Mesothelial cell of epicardium (in vitro differentiated cells): ENCODE data around the gene MYO1D. TPM values are rescaled to one million over a fixed set of nuclear protein-coding genes. Genes with fewer than 3 reads are reported as not detected.

Experiments
- DNase-seq, 2 experiments: peaks; one replicate each; pipeline ENCODE4 v3.0.0; 2021; ENCODE audit warnings: low spot score in 2 of 2; ENCODE audit not compliant: unreplicated experiment in 2 of 2
- H3K27ac Mint-ChIP-seq: 2 replicates; pipeline ENCODE4 v1.8.0; 2021; ENCODE audit warnings: mixed read lengths
- H3K27me3 Mint-ChIP-seq: 2 replicates; pipeline ENCODE4 v1.8.0; 2021; ENCODE audit warnings: low read depth, mixed read lengths
- H3K36me3 Mint-ChIP-seq: 2 replicates; pipeline ENCODE4 v1.8.0; 2021; ENCODE audit warnings: mixed read lengths
- H3K4me1 Mint-ChIP-seq: 2 replicates; pipeline ENCODE4 v1.8.0; 2021; ENCODE audit warnings: mixed read lengths
- H3K4me3 Mint-ChIP-seq: 2 replicates; pipeline ENCODE4 v1.8.0; 2021; ENCODE audit warnings: mild to moderate bottlenecking, moderate library complexity, mixed read lengths
- H3K9me3 Mint-ChIP-seq: 2 replicates; pipeline ENCODE4 v1.8.0; 2021; ENCODE audit warnings: mixed read lengths
- total RNA-seq: library from RNA; stranded (reverse); gene quantifications from 3 replicates; pipeline ENCODE4 v1.2.1, GENCODE V29; 2021
- TF ChIP-seq, protein P1 (sequence below): fragments of 200-600 bp; sonication (generic); IDR thresholded peaks from one replicate; pipeline ENCODE4 v1.5.0; 2021; ENCODE audit warnings: antibody characterized with exemption; ENCODE audit not compliant: unreplicated experiment

The MYO1D gene
- total RNA-seq, 1 donor from 2014 or later: 48.6 TPM

DNA sequence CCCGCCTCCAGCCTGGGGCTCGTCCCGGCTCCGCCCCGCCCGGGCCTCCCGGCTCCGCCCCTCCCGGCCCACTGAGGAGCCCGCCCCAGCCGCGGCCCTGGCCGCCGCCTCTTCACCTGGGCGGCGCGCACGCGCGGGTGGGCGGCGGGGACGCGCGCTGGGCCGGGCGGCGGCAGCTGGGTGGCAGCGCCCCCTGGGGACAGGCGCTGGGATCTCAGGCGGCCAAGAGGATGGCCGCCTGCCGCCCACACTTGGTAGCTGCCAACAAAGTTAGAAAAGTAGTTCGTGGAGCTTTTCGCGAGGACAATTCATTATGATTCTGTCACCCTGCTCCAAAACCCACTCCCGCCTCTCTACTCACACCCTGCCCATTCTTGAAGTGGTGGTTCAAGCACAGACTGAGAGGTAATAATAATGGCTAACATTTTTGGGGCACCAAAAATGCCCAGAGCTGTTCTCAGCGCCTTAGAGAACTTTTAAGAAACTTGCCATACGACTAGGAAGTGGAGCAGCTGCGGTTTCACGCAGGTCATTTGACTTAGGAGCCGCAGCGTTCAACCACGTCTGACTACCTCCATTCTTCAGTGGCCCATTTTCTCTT is 340 bp upstream of the MYO1D start:
- peaks cover 23% of the 10 kb centered on the region for H3K4me1 Mint-ChIP-seq
- H3K27ac Mint-ChIP-seq: peak overlapping the region; percentile 83
- peak overlapping the region; percentile 71 for H3K4me3 Mint-ChIP-seq
- TF ChIP-seq, protein P1, sequence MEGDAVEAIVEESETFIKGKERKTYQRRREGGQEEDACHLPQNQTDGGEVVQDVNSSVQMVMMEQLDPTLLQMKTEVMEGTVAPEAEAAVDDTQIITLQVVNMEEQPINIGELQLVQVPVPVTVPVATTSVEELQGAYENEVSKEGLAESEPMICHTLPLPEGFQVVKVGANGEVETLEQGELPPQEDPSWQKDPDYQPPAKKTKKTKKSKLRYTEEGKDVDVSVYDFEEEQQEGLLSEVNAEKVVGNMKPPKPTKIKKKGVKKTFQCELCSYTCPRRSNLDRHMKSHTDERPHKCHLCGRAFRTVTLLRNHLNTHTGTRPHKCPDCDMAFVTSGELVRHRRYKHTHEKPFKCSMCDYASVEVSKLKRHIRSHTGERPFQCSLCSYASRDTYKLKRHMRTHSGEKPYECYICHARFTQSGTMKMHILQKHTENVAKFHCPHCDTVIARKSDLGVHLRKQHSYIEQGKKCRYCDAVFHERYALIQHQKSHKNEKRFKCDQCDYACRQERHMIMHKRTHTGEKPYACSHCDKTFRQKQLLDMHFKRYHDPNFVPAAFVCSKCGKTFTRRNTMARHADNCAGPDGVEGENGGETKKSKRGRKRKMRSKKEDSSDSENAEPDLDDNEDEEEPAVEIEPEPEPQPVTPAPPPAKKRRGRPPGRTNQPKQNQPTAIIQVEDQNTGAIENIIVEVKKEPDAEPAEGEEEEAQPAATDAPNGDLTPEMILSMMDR: peak; percentile 85
- H3K9me3 Mint-ChIP-seq: no peaks in the 10 kb centered on the region
- H3K36me3 Mint-ChIP-seq: no peaks in the 10 kb centered on the region
- H3K27me3 Mint-ChIP-seq: no peaks in the 10 kb centered on the region
- peak; percentile 95 to 96 for DNase-seq

DNA sequence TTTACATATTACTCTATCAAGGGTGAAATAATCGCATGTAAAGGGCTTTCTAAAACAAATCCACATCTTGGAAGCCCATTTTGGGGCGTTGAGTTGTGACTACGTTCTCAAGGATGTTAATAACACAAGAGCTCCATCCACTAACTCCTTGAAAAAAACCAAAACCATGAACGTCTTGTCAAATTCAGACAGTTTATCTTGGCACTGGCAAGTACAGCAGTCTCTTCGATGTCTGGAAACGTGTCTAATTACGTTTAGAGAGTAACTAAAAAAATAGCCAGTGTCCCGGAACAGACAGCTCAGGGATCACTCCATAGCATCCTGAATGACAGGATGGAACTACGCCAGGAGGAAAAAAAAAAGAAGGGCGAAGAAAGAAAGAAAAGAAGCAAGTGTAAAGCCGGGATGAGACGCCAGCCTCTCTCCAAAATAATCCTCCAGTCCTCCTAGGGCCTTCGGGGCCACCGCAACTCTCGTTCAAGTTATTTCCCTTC is 954 bp downstream of the MYO1D start:
- Mint-ChIP-seq H3K9me3 (no peaks in the 10 kb centered on the region), H3K4me3 (peak overlapping the region; percentile 96), H3K36me3 (no peaks in the 10 kb centered on the region), H3K4me1 (peaks cover 23% of the 10 kb centered on the region), H3K27me3 (no peaks in the 10 kb centered on the region), H3K27ac (peak overlapping the region; percentile 99)
- TF ChIP-seq, protein P1: no peak
- no peak for DNase-seq

DNA sequence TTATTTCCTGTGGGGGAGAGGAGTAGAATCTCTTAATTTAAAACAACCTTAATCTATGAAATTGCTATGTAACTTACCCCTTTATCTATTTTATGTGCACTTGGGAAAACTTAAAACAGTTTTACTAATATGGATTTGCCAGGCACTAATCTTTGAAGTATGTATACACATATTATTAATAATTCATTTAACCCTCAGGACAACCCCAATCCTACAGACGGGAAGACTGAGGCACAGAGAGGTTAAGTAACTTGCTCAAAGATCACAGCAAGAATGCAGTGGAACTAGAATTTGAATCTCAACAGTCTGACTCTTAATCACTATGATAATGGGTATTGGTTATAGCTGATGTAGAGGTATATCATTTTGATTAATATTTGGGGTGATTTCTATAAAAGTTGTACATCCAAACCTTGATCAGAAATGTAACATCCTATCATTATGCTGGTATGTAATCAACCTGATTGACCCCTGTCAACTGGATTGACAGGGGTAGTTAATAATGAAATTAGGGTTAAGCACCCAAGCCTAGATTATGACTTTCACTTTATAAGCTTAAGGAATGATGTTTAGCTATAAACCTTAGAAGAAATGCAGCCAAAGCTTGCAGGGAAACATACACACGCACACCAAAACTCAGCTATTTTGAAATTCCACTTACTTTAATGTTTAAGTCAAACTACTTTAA is 1.6 kb downstream of the MYO1D start:
- DNase-seq: no peak
- H3K27me3 Mint-ChIP-seq: no peaks in the 10 kb centered on the region
- peaks cover 23% of the 10 kb centered on the region for H3K4me1 Mint-ChIP-seq
- H3K9me3 Mint-ChIP-seq: no peaks in the 10 kb centered on the region
- H3K36me3 Mint-ChIP-seq: no peaks in the 10 kb centered on the region
- H3K27ac Mint-ChIP-seq: peak overlapping the region; percentile 99
- H3K4me3 Mint-ChIP-seq: peak overlapping the region; percentile 96
- TF ChIP-seq, protein P1: no peak

DNA sequence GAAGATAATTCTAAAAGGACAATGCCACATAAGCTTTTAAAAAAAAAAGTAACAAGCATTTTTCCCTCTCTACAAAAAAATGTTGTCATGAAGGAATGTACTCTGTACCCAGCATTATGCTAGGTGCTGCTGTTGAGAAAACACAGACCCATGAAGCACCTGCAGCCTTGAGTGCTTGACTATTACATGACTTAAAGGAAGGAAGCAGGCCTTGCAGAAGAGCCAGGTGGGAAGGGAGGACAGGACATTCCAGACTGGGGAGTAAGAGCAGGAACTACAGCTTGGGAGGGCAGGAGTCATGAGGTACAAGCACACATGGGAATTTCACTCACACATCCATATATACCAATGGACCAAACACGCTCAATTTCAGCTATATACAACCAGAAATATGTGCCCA is 3.8 kb downstream of the MYO1D start:
- TF ChIP-seq, protein P1: no peak
- no peaks in the 10 kb centered on the region for H3K27me3 Mint-ChIP-seq
- no peak overlapping the region for H3K27ac Mint-ChIP-seq
- H3K4me1 Mint-ChIP-seq: peaks cover 23% of the 10 kb centered on the region
- H3K36me3 Mint-ChIP-seq: no peaks in the 10 kb centered on the region
- no peak for DNase-seq
- no peaks in the 10 kb centered on the region for H3K9me3 Mint-ChIP-seq
- no peak overlapping the region for H3K4me3 Mint-ChIP-seq

DNA sequence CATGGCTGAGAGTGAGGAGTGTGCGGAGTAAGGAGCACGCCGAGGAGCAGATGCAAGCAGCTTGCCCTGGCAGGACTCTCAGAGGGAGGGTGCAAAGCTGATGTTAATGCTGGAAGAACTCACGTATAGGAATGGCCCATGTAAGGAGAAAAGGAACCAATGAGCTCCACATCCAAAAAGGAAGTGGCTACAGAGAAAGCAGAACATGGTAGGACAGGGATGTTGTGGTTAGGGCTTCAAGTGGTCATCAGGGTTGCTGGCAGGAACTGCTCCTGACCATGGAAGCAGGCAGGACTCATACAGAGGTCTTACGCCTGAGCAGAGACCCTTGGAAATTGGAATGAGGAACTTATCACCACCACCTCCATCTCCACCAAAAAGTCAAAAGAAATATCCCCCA is 5.2 kb downstream of the MYO1D start:
- TF ChIP-seq, protein P1: no peak
- no peak overlapping the region for H3K4me3 Mint-ChIP-seq
- no peaks in the 10 kb centered on the region for H3K36me3 Mint-ChIP-seq
- no peak for DNase-seq
- H3K27ac Mint-ChIP-seq: no peak overlapping the region
- no peaks in the 10 kb centered on the region for H3K27me3 Mint-ChIP-seq
- no peaks in the 10 kb centered on the region for H3K9me3 Mint-ChIP-seq
- peaks cover 20% of the 10 kb centered on the region for H3K4me1 Mint-ChIP-seq
